Measurements from ENCODE around the gene TGIF2. TPM values are rescaled to one million over a fixed set of nuclear protein-coding genes. Genes with fewer than 3 reads are reported as not detected.

Gene TGIF2
- total RNA-seq, 1 experiment from 2014 or later: 17.1 TPM

DNA sequence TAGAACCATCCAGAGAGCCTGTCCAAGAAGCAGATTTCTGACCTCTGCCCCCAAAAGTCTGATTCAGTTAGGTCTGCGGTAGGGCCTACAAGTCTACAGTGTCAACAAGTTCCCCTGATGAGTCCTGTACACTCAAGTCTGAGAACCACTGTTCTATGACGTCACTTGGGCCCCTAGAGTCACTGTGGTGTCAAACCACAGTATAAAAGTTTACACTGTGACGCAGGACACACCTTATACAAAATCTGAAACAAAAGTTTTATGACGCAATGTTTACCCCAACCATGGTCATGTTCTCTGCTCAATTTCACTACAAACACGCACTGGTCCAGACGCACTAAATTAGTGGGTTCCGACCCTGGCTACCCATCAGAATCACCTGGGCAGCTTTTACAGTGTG is 54.7 kb downstream of the TGIF2 start:
- Histone ChIP-seq H3K4me3 (replicated peaks in 1 of 2; ENCODE audit: low read depth in 1 of 2, low read length in 2 of 2) (no peak overlapping the region), H3K9me2 (ENCODE audit: insufficient read depth) (no peaks in the 10 kb centered on the region), H3K27me3 (ENCODE audit: insufficient read depth, low read length) (no peaks in the 10 kb centered on the region), H3K79me2 (ENCODE audit: insufficient read depth, low read length) (no peaks in the 10 kb centered on the region), H3K9me3 (ENCODE audit: control insufficient read depth in 1 of 2, insufficient read depth in 1 of 2, low read depth in 1 of 2, low read length in 2 of 2) (no peaks in the 10 kb centered on the region), H3K9ac (ENCODE audit: low read length) (no peak overlapping the region), H3K4me1 (ENCODE audit: control insufficient read depth in 1 of 2, insufficient read depth in 2 of 2, low read length in 2 of 2) (peaks cover 2 to 7% of the 10 kb centered on the region in 2 experiments; a peak in 1 of 4 replicates), H3K4me2 (ENCODE audit: low read length) (no peak overlapping the region), H3K36me3 (ENCODE audit: control insufficient read depth in 1 of 2, insufficient read depth in 2 of 2, low read length in 2 of 2) (no peaks in the 10 kb centered on the region), H2AFZ (ENCODE audit: low read depth, low read length, poor library complexity, severe bottlenecking) (no peak overlapping the region), H3K27ac (ENCODE audit: low read depth, low read length) (no peak overlapping the region), H4K20me1 (ENCODE audit: insufficient read depth) (no peaks in the 10 kb centered on the region)
- DNase-seq (ENCODE audit: low read depth, low spot score) (no peak), ATAC-seq (no peak)
- ChIA-PET CTCF (no interaction called here), POLR2A (no interaction called here), RAD21 (ENCODE audit: low non-redundant PET in 1 of 2, low total read pairs in 2 of 2, uncharacterized antibody in 2 of 2, unreplicated experiment in 2 of 2) (no interaction called here)
- intact Hi-C loops (cut with micrococcal nuclease): no loop called here
- TF ChIP-seq ZFX (IDR thresholded peaks at IDR 0.05) (no peak), SIN3A (IDR thresholded peaks at IDR 0.05; ENCODE audit: low read depth) (no peak), YY1 (IDR thresholded peaks at IDR 0.05; ENCODE audit: extremely low read depth, insufficient replicate concordance, low read depth, low read length) (no peak), JUND (IDR thresholded peaks at IDR 0.05) (no peak), FOSL1 (IDR thresholded peaks at IDR 0.05; ENCODE audit: low read depth) (no peak), RAD21 (IDR thresholded peaks at IDR 0.05; ENCODE audit: low read depth) (no peak), CEBPB (IDR thresholded peaks at IDR 0.05; ENCODE audit: low read depth) (no peak), POLR2A (IDR thresholded peaks at IDR 0.05; ENCODE audit: borderline replicate concordance, extremely low read depth, insufficient read depth, insufficient read length) (no peak), ZNF274 (IDR thresholded peaks at IDR 0.05; ENCODE audit: low read depth, low read length) (no peak)
- TF ChIP-seq, protein P1, sequence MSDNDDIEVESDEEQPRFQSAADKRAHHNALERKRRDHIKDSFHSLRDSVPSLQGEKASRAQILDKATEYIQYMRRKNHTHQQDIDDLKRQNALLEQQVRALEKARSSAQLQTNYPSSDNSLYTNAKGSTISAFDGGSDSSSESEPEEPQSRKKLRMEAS (IDR thresholded peaks at IDR 0.05): no peak
- TF ChIP-seq, protein P2, sequence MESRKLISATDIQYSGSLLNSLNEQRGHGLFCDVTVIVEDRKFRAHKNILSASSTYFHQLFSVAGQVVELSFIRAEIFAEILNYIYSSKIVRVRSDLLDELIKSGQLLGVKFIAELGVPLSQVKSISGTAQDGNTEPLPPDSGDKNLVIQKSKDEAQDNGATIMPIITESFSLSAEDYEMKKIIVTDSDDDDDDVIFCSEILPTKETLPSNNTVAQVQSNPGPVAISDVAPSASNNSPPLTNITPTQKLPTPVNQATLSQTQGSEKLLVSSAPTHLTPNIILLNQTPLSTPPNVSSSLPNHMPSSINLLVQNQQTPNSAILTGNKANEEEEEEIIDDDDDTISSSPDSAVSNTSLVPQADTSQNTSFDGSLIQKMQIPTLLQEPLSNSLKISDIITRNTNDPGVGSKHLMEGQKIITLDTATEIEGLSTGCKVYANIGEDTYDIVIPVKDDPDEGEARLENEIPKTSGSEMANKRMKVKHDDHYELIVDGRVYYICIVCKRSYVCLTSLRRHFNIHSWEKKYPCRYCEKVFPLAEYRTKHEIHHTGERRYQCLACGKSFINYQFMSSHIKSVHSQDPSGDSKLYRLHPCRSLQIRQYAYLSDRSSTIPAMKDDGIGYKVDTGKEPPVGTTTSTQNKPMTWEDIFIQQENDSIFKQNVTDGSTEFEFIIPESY (IDR thresholded peaks at IDR 0.05; ENCODE audit: extremely low read depth, insufficient replicate concordance, low read length): no peak
- TF ChIP-seq, protein P3, sequence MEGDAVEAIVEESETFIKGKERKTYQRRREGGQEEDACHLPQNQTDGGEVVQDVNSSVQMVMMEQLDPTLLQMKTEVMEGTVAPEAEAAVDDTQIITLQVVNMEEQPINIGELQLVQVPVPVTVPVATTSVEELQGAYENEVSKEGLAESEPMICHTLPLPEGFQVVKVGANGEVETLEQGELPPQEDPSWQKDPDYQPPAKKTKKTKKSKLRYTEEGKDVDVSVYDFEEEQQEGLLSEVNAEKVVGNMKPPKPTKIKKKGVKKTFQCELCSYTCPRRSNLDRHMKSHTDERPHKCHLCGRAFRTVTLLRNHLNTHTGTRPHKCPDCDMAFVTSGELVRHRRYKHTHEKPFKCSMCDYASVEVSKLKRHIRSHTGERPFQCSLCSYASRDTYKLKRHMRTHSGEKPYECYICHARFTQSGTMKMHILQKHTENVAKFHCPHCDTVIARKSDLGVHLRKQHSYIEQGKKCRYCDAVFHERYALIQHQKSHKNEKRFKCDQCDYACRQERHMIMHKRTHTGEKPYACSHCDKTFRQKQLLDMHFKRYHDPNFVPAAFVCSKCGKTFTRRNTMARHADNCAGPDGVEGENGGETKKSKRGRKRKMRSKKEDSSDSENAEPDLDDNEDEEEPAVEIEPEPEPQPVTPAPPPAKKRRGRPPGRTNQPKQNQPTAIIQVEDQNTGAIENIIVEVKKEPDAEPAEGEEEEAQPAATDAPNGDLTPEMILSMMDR (IDR thresholded peaks at IDR 0.05 in 2 of 3, conservative IDR thresholded peaks at IDR 0.05 in 1 of 3; ENCODE audit: borderline replicate concordance in 1 of 3, insufficient read depth in 1 of 3, low read depth in 2 of 3, low read length in 2 of 3): no peak
- TF ChIP-seq, protein P4, sequence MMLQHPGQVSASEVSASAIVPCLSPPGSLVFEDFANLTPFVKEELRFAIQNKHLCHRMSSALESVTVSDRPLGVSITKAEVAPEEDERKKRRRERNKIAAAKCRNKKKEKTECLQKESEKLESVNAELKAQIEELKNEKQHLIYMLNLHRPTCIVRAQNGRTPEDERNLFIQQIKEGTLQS (IDR thresholded peaks at IDR 0.05): no peak
- no TSS peak for BruUV-seq (replicated peaks)
